ENCODE results near the gene SS18L1. TPM values are rescaled to one million over a fixed set of nuclear protein-coding genes. Genes with fewer than 3 reads are reported as not detected.

Gene SS18L1
- total and polyA plus RNA-seq, 12 donors, result 9.0 to 45.7 (median 14.4) TPM

GRCh38 chr20:62215991-62216635 lies 72.5 kb downstream of the SS18L1 start:
- intact Hi-C loops (cut with DNase I), result no loop called here
- no peak overlapping the region for H3K4me3 ChIP-seq
- no peak for DNase-seq
- peaks cover 10 to 13% of the 10 kb centered on the region in 2 donors for H3K4me1 ChIP-seq (replicated peaks in 1 of 2)
- TF ChIP-seq CTCF (IDR thresholded peaks at IDR 0.05) (no peak), POLR2A (IDR thresholded peaks at IDR 0.05) (no peak)
- H3K9me3 ChIP-seq (replicated peaks in 1 of 3), result no peaks in the 10 kb centered on the region
- 78 to 81% (median 79%) methylated on average over 10 to 40 of the region's 40 CpGs for WGBS, 4 donors
- H3K27me3 ChIP-seq, result peaks cover 20% of the 10 kb centered on the region
- H3K27ac ChIP-seq, result no peak overlapping the region
- H3K36me3 ChIP-seq (replicated peaks in 1 of 2), result no peaks in the 10 kb centered on the region

- TF ChIP-seq POLR2A (IDR thresholded peaks at IDR 0.05), result no peak
- no peak for TF ChIP-seq CTCF (IDR thresholded peaks at IDR 0.05)
- Histone ChIP-seq H3K9me3 (replicated peaks in 1 of 3) (no peaks in the 10 kb centered on the region), H3K27ac (no peak overlapping the region), H3K36me3 (replicated peaks in 1 of 2) (no peaks in the 10 kb centered on the region), H3K4me1 (replicated peaks in 1 of 2) (peaks cover 10 to 13% of the 10 kb centered on the region in 2 donors), H3K27me3 (peaks cover 20% of the 10 kb centered on the region), H3K4me3 (no peak overlapping the region)
- 70 to 78% (median 76%) methylated on average over 24 to 26 of the region's 26 CpGs for WGBS, 4 donors
- DNase-seq, result no peak
- intact Hi-C loops (cut with DNase I), result no loop called here
Measured at GRCh38 chr20:62216636-62217566, 73.3 kb downstream of the SS18L1 start.

- H3K27me3 ChIP-seq, result peaks cover 29% of the 10 kb centered on the region
Measured at GRCh38 chr20:62217913-62218773, 74.6 kb downstream of the SS18L1 start.

More at GRCh38 chr20:62217913-62218773, 74.6 kb downstream of the SS18L1 start:
- 54 to 57% (median 56%) methylated on average over 18 to 38 of the region's 38 CpGs; no CpG with 5 or more reads in 1 of the 4 donors for WGBS, 4 donors
- TF ChIP-seq CTCF (IDR thresholded peaks at IDR 0.05) (no peak), POLR2A (IDR thresholded peaks at IDR 0.05) (no peak)
- Histone ChIP-seq H3K36me3 (replicated peaks in 1 of 2) (no peaks in the 10 kb centered on the region), H3K4me3 (no peak overlapping the region), H3K4me1 (replicated peaks in 1 of 2) (peaks cover 10 to 13% of the 10 kb centered on the region in 2 donors), H3K9me3 (replicated peaks in 1 of 3) (no peaks in the 10 kb centered on the region), H3K27ac (no peak overlapping the region)
- no peak for DNase-seq
- intact Hi-C loops (cut with DNase I), result no loop called here
